Measurements from ENCODE around the gene POTEH.
"Not testable (repeated sequence)": the region's sequence is repeated elsewhere in the genome, so short reads cannot be mapped to it uniquely, and the experiment has no call there.

Gene POTEH

DNA sequence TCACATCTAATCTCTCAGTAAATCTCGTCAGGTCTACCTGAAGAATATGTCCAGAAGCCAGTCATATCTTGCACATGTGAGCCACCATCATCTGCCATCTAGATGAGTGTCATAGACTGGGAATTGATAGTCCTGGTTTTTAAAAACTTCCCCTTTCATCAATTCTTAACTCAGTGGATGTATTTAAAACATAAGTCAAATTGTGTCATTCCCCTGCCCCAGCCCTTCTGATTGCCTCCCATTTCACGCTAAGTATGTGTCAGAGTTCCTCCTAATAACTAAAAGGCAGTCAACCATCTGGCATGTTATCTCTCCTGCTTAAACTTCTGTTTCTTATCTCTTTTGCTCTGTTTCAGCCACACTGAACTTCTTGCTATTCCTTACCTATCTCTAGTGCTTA lies 24.3 kb downstream of the POTEH start:
- WGBS (ENCODE audit: extremely low coverage, insufficient coverage, low lambda C conversion rate) = no CpG with 5 or more reads among the region's 2 CpGs
- H3K9ac ChIP-seq (ENCODE audit: low read length); H3K4me2 ChIP-seq (ENCODE audit: low read length): not testable (repeated sequence)

DNA sequence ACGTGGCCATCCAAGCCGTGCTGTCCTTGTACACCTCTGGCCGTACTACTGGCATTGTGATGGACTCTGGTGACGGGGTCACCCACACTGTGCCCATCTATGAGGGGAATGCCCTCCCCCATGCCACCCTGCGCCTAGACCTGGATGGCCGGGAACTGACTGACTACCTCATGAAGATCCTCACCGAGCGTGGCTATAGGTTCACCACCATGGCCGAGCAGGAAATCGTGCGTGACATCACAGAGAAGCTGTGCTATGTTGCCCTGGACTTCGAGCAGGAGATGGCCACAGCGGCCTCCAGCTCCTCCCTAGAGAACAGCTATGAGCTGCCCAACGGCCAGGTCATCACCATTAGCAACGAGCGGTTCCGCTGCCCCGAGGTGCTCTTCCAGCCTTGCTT lies 32.1 kb downstream of the POTEH start:
- H3K56ac ChIP-seq (ENCODE audit: low read length); H2BK15ac ChIP-seq (replicated peaks; ENCODE audit: low read depth); H3K9ac ChIP-seq (ENCODE audit: low read length); H3K18ac ChIP-seq (ENCODE audit: low read length); H3K4me1 ChIP-seq (ENCODE audit: control insufficient read depth, low read depth, low read length); H2AK5ac ChIP-seq (ENCODE audit: low read length); H3K4me3 ChIP-seq (ENCODE audit: low read length); H2BK120ac ChIP-seq (ENCODE audit: low read depth, low read length); DNase-seq; H3K27me3 ChIP-seq (ENCODE audit: insufficient read depth, low read length, poor library complexity); H3K79me1 ChIP-seq (ENCODE audit: low read length); H3K23ac ChIP-seq (ENCODE audit: low read length); H3K79me2 ChIP-seq (ENCODE audit: control insufficient read depth, insufficient read depth, low read length); H4K5ac ChIP-seq (ENCODE audit: low read length); H3K36me3 ChIP-seq (ENCODE audit: control insufficient read depth, insufficient read depth, low read length); H3K4me2 ChIP-seq (ENCODE audit: low read length); H4K8ac ChIP-seq (ENCODE audit: low read depth, low read length); H3K4ac ChIP-seq (ENCODE audit: low read depth, low read length); H2BK5ac ChIP-seq (ENCODE audit: low read length); H3K27ac ChIP-seq (ENCODE audit: low read depth, low read length): not testable (repeated sequence)
- no CpG with 5 or more reads among the region's 18 CpGs for WGBS (ENCODE audit: extremely low coverage, insufficient coverage, low lambda C conversion rate)

More for the DNA sequence above, 24.3 kb downstream of the POTEH start:
- not testable (repeated sequence) for H3K27me3 ChIP-seq (ENCODE audit: insufficient read depth, low read length, poor library complexity); H3K56ac ChIP-seq (ENCODE audit: low read length); H2BK5ac ChIP-seq (ENCODE audit: low read length); H3K4ac ChIP-seq (ENCODE audit: low read depth, low read length); H3K79me1 ChIP-seq (ENCODE audit: low read length); H3K36me3 ChIP-seq (ENCODE audit: control insufficient read depth, insufficient read depth, low read length); DNase-seq; H3K18ac ChIP-seq (ENCODE audit: low read length); H3K4me3 ChIP-seq (ENCODE audit: low read length); H2AK5ac ChIP-seq (ENCODE audit: low read length); H2BK15ac ChIP-seq (replicated peaks; ENCODE audit: low read depth); H3K4me1 ChIP-seq (ENCODE audit: control insufficient read depth, low read depth, low read length); H2BK120ac ChIP-seq (ENCODE audit: low read depth, low read length); H3K79me2 ChIP-seq (ENCODE audit: control insufficient read depth, insufficient read depth, low read length); H3K27ac ChIP-seq (ENCODE audit: low read depth, low read length); H4K8ac ChIP-seq (ENCODE audit: low read depth, low read length); H4K5ac ChIP-seq (ENCODE audit: low read length); H3K23ac ChIP-seq (ENCODE audit: low read length)

DNA sequence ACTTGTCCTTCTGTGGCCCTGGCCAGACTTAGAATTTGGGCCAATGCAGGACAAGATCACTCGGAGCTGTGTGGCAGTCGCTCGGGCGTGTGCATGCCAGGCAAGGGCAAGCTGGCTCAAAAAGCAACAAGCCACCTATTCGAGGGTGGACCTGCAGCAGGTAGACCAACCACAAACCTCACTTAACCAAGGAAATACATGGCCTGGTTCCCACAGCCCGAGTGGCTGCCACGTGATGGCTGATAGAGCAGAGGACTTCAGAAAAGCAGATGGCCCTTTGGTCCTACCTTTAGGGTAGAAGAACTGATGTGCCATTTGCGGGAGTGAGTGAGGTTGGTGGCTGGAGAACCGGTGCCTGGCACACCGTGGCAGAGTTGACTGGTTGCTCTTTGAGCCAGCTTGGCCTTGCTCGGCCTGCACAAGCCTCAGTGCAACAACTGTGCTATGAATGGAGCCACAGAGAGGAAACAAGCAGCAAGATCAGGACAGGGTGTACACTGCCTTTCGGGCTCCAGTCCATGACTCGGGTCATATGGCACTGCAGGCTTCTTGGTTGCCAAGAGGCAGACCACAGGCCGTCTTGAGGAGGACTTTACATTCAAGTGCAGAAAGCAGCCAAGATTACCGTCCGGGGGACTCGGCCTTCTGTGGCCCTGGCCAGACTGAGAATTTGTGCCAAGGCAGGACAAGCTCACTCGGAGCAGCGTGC lies 39.5 kb downstream of the POTEH start:
- H3K23ac ChIP-seq (ENCODE audit: low read length); H2AK5ac ChIP-seq (ENCODE audit: low read length); H3K4ac ChIP-seq (ENCODE audit: low read depth, low read length); H2BK15ac ChIP-seq (replicated peaks; ENCODE audit: low read depth); H4K8ac ChIP-seq (ENCODE audit: low read depth, low read length); H3K27me3 ChIP-seq (ENCODE audit: insufficient read depth, low read length, poor library complexity); H3K27ac ChIP-seq (ENCODE audit: low read depth, low read length); DNase-seq; H3K56ac ChIP-seq (ENCODE audit: low read length); H3K4me2 ChIP-seq (ENCODE audit: low read length); H2BK120ac ChIP-seq (ENCODE audit: low read depth, low read length); H3K4me1 ChIP-seq (ENCODE audit: control insufficient read depth, low read depth, low read length); H2BK5ac ChIP-seq (ENCODE audit: low read length); H3K9ac ChIP-seq (ENCODE audit: low read length); H3K79me1 ChIP-seq (ENCODE audit: low read length); H3K18ac ChIP-seq (ENCODE audit: low read length); H4K5ac ChIP-seq (ENCODE audit: low read length); H3K79me2 ChIP-seq (ENCODE audit: control insufficient read depth, insufficient read depth, low read length); H3K4me3 ChIP-seq (ENCODE audit: low read length); H3K36me3 ChIP-seq (ENCODE audit: control insufficient read depth, insufficient read depth, low read length): not testable (repeated sequence)
- no CpG with 5 or more reads among the region's 19 CpGs for WGBS (ENCODE audit: extremely low coverage, insufficient coverage, low lambda C conversion rate)

- H4K8ac ChIP-seq (ENCODE audit: low read depth, low read length); H3K18ac ChIP-seq (ENCODE audit: low read length); H3K4me3 ChIP-seq (ENCODE audit: low read length); H3K79me1 ChIP-seq (ENCODE audit: low read length); H3K23ac ChIP-seq (ENCODE audit: low read length); H3K27me3 ChIP-seq (ENCODE audit: insufficient read depth, low read length, poor library complexity); H4K5ac ChIP-seq (ENCODE audit: low read length); H3K27ac ChIP-seq (ENCODE audit: low read depth, low read length); DNase-seq; H3K79me2 ChIP-seq (ENCODE audit: control insufficient read depth, insufficient read depth, low read length); H3K4me2 ChIP-seq (ENCODE audit: low read length); H2BK5ac ChIP-seq (ENCODE audit: low read length); H2BK15ac ChIP-seq (replicated peaks; ENCODE audit: low read depth); H3K36me3 ChIP-seq (ENCODE audit: control insufficient read depth, insufficient read depth, low read length); H3K9ac ChIP-seq (ENCODE audit: low read length); H3K56ac ChIP-seq (ENCODE audit: low read length); H3K4me1 ChIP-seq (ENCODE audit: control insufficient read depth, low read depth, low read length); H3K4ac ChIP-seq (ENCODE audit: low read depth, low read length); H2BK120ac ChIP-seq (ENCODE audit: low read depth, low read length); H2AK5ac ChIP-seq (ENCODE audit: low read length): not testable (repeated sequence)
- no CpG with 5 or more reads among the region's 8 CpGs for WGBS (ENCODE audit: extremely low coverage, insufficient coverage, low lambda C conversion rate)
These were observed 41.2 kb downstream of the POTEH start for GRCh38 chr22:15731023-15731422.

DNA sequence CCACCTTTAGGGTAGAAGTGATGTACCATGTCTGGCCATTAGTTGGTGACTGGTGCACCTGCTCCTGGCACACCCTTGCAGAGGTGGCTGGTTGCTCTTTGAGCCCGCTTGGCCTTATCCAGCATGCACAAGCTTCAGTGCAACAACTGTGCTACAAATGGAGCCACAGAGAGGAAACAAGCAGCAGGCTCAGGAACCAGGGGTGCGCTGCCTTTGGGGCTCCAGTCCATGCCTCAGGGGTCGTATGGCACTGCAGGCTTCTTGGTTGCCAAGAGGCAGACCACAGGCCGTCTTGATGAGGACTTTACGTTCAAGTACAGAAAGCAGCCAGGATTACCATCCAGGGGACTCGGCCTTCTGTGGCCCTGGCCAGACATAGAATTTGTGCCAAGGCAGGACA lies 44.6 kb downstream of the POTEH start:
- not testable (repeated sequence) for H2AK5ac ChIP-seq (ENCODE audit: low read length); H3K56ac ChIP-seq (ENCODE audit: low read length); H3K23ac ChIP-seq (ENCODE audit: low read length); H3K18ac ChIP-seq (ENCODE audit: low read length); DNase-seq; H4K8ac ChIP-seq (ENCODE audit: low read depth, low read length); H3K4me1 ChIP-seq (ENCODE audit: control insufficient read depth, low read depth, low read length); H3K4ac ChIP-seq (ENCODE audit: low read depth, low read length); H3K27ac ChIP-seq (ENCODE audit: low read depth, low read length); H3K4me2 ChIP-seq (ENCODE audit: low read length); H3K36me3 ChIP-seq (ENCODE audit: control insufficient read depth, insufficient read depth, low read length); H3K4me3 ChIP-seq (ENCODE audit: low read length); H4K5ac ChIP-seq (ENCODE audit: low read length); H2BK5ac ChIP-seq (ENCODE audit: low read length); H3K9ac ChIP-seq (ENCODE audit: low read length); H3K79me2 ChIP-seq (ENCODE audit: control insufficient read depth, insufficient read depth, low read length); H2BK15ac ChIP-seq (replicated peaks; ENCODE audit: low read depth); H2BK120ac ChIP-seq (ENCODE audit: low read depth, low read length); H3K27me3 ChIP-seq (ENCODE audit: insufficient read depth, low read length, poor library complexity); H3K79me1 ChIP-seq (ENCODE audit: low read length)
- no CpG with 5 or more reads among the region's 6 CpGs for WGBS (ENCODE audit: extremely low coverage, insufficient coverage, low lambda C conversion rate)
